Loucy (cell line): Measurements from ENCODE around the gene HENMT1.

Experiments used
- CTCF ChIP-seq: fragments of 200-600 bp; sonication (generic); conservative IDR thresholded peaks from 2 replicates; pipeline ENCODE4 v1.5.1; 2014; ENCODE audit warnings: mild to moderate bottlenecking, antibody characterized with exemption, low read length
- EZH2phosphoT487 ChIP-seq: fragments of 200-600 bp; IDR thresholded peaks from 2 replicates; pipeline ENCODE4 v1.6.1; 2018; ENCODE audit warnings: antibody characterized with exemption, mild to moderate bottlenecking, moderate library complexity, borderline replicate concordance

GRCh38 chr1:108612496-108612895 lies 48.4 kb downstream of the HENMT1 start:
- no peak for TF ChIP-seq CTCF
- TF ChIP-seq EZH2phosphoT487 = no peak
